GM18507 (cell line): ENCODE data around the gene P2RY14.

Source experiments
- DNase-seq: peaks from one replicate; pipeline ENCODE4 v3.0.0; 2011; ENCODE audit warnings: low read depth; ENCODE audit not compliant: insufficient read length; ENCODE audit errors: extremely low spot score
- FAIRE-seq: peaks from 2 replicates; lab custom pipeline; 2011; peaks lifted over from hg19 to GRCh38; lab: Jason Lieb, UNC

The P2RY14 gene

DNA sequence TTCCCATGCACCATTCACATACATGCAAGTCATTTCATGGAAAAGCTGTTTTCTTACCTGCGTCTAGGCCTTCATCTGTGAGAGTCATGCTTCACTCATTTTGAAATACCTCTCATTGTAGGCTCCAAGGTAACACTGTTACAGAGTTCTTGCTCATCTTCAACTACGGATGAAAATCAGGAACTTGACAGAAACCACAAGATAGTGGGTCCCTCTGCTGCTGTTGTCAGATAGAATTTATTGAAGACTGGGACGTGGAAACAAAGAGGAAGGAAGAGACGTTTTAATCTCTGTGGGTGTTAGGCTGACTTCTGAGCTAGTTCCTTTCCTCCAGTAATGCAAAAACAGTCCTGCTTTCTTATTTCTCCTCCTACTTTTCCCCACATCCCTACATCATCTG, at the start of gene P2RY14:
TSS of gene P2RY14 (minus strand) at position 313 of the 400 bp plus-strand sequence. CDS start 64,226 bp downstream, outside the sequence.
- DNase-seq (no peak), FAIRE-seq (peak; percentile 63)

DNA sequence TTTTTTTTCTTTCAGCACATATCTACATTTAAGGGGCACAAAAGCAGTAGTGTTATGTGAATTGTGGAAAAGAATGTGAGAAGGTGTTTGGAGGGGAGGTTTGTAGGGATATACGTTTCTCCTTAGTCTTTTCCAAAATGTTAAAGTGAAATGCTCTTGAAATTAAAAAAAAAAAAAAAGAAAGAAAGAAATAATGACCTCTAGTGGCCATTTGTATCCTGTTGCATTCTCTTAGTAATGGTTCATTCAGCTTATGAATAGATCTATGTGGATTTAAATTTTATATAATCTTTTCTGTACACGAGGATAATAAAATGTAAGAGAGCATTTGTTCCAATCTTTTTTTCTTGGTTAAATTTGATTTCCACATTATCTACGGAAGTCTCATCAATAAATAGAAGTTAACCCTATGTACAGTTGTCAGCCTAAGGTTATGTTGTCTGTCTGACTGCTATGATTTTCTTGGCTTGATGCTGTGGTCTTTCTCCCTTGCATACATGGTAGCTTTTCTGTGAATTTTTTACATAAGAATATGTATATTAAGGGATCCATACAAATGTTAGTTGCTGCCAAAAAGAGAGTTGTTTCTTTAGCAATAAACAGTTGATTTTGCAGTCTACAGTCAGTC, 49.3 kb upstream of the P2RY14 start:
- no peak for DNase-seq
- FAIRE-seq, result no peak

DNA sequence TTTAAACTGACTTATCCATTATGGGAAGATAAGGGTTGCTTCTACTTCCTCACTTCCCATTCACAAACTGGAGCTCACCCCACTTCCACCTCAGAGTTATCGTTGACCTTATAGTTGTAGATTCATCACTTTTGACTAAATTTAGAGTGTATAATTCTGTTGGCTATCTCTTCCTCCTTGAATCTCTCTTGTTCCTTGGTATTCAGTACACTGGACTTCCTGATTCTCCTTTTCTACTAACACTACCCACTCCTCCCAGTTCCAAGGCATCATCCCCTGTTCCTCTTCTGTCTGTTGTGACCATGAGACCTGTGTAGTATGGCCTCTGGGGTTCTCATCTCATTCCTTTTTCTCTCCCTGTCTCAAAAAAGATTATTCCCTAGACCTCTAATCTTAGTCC, 44.2 kb upstream of the P2RY14 start:
- FAIRE-seq, result no peak
- no peak for DNase-seq

DNA sequence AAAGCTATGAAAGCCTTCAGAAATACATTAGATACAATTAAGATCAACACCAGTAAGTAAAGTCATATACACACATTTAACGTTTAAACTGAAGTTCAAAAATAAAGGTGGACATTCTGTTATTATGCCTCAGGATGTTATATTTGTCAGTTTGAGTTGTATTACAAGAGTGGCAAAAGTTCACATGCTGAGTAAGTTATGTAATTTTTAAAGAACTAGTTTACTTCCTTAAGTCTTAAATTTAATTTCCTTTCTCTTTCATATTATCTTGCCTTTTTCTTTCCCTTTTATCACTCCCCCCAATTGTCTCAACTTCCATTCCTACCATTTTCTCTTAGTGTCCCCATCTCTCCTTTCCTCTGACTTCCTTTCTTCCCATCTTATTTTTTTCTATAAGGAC, 43.2 kb upstream of the P2RY14 start:
- FAIRE-seq, result no peak

GRCh38 chr3:151320131-151320530, 41.8 kb upstream of the P2RY14 start:
- FAIRE-seq (no peak), DNase-seq (no peak)

More for the DNA sequence above, 43.2 kb upstream of the P2RY14 start:
- no peak for DNase-seq

- no peak for FAIRE-seq
- DNase-seq, result no peak
Observed at GRCh38 chr3:151319628-151320027, 41.3 kb upstream of the P2RY14 start.

DNA sequence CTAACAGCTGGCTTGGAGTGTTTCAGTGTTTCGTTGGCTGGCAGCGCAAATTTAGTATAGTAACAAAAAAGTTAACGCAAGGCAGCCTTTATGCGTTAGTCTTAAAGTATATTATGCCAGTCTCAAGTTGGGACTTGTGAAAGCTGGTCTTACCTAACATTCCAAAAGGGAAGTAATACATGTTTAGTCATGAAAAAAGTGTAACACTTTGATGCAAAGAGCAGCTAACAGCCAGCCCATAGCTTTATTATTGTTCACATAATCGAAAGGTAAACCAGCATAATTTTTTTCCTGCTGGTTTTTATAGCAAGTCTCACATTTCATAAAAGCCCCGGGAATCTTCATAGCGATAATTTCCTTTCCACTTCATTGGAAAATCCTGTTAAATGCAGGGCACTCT, 40.6 kb upstream of the P2RY14 start:
- DNase-seq, result no peak
- no peak for FAIRE-seq

- FAIRE-seq (no peak), DNase-seq (no peak)
Observed at GRCh38 chr3:151318313-151318712, 40.0 kb upstream of the P2RY14 start.

GRCh38 chr3:151316267-151316991, 38.1 kb upstream of the P2RY14 start, which contains the start of gene GPR87:
Gene GPR87 (minus strand): TSS chr3:151316820. CDS start chr3:151300100, 16,720 bp downstream.
- DNase-seq (no peak), FAIRE-seq (peak; percentile 36)

DNA sequence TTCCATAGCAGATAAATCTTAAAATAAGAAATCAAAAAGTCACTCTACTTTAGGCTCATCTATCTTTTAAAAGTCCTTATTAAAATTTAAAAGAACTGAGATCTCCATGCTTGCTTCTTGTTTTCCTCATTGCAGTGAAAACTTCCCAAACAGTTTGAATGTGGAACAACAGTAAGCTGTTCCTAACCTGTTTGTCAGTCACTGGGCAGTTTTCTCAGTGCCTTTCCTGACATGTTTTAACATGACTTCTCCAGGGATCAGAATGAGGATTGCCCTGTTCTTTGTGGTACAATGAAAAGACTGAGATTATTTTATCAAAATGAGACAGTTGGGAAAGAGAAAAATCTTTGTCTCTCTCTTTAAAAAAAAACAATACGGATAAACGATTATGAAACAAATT, 37.5 kb upstream of the P2RY14 start:
- FAIRE-seq, result no peak

GRCh38 chr3:151315136-151315535, 36.8 kb upstream of the P2RY14 start:
- FAIRE-seq, result no peak

More for the DNA sequence above, 37.5 kb upstream of the P2RY14 start:
- DNase-seq, result no peak

GRCh38 chr3:151314593-151314992, 36.3 kb upstream of the P2RY14 start:
- DNase-seq, result no peak
- FAIRE-seq, result no peak

More at GRCh38 chr3:151315136-151315535, 36.8 kb upstream of the P2RY14 start:
- no peak for DNase-seq

- DNase-seq (no peak), FAIRE-seq (no peak)
Observed at GRCh38 chr3:151314137-151314536, 35.8 kb upstream of the P2RY14 start.

DNA sequence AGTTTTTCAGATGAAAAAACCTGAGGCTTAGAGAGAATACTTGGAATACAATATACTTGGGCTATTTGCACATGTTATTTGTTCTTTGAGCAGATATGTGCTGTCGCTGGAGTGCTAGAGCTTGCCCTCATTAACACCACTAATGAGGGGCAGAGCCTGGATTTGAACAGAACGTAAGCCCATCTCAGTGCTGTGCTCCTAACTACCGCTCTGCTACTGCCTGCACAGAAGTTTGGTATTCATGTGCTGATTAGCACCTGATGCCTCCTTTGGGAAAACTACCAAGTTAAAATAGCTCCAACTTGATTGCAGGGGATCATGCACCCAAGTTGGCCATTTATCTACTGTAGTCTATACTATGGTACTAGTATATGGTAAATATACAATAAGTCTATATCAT, 34.6 kb upstream of the P2RY14 start:
- DNase-seq (no peak), FAIRE-seq (no peak)

- FAIRE-seq (no peak), DNase-seq (no peak)
Observed at GRCh38 chr3:151309566-151309965, 31.2 kb upstream of the P2RY14 start.

- FAIRE-seq, result no peak
- DNase-seq, result no peak
Observed at GRCh38 chr3:151307583-151308488, 29.5 kb upstream of the P2RY14 start.

GRCh38 chr3:151307131-151307530, 28.8 kb upstream of the P2RY14 start:
- no peak for DNase-seq
- FAIRE-seq, result no peak

DNA sequence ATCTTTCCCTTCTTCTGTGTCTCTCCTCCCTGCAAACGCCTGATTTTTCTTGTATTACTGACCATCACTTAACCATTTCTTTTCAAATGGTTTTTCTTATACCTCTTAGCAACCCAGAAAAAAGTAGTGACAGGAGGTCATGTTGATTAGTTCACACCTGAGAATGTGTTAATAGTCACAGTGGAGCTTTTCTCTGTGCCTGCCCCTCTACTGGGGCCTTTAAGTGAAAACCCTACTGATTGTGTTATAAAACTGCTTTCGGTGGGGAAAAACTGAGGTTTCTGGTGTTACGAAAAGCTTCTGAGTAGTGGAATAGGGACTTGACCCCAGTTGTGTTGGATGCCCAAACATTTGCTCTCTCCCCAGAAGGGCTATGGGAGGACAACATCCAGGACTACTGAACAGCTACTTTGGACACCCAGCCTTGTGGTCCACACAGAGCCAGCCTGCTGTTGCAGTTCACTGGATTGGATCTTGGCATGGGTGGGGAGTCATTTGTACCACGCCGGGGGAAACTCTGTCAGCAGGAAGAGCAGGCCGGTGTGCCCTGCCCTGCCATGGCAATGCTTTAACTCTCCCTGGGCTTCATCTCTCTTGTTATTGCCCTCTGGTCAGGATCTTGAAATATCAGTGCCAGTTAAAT, 27.9 kb upstream of the P2RY14 start:
- FAIRE-seq (no peak), DNase-seq (no peak)

DNA sequence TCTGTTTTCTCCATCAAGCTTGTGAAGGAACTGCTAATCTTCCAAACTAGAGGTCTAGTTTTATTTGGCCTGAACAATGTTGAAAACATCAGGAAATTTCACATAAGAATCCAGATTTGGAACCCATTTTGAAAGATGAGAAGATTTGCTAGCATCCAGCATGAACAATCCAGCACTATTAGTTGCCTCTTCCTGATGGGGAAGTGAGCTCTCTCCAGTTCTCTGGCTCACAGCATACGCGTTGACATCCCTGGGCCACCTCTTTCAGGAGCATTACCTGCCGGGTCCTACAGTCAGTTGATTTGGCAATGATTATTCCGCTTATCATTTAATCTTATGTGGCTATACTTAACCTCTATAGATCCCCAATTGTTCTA, 27.4 kb upstream of the P2RY14 start:
- DNase-seq, result no peak
- no peak for FAIRE-seq
